Measurements from ENCODE around the gene FAM184A.
A peak's percentile ranks its signal among the peaks of the same experiment; 100 is the strongest.
"Not testable (repeated sequence)": the region's sequence is repeated elsewhere in the genome, so short reads cannot be mapped to it uniquely, and the experiment has no call there.

The FAM184A gene, protein sequence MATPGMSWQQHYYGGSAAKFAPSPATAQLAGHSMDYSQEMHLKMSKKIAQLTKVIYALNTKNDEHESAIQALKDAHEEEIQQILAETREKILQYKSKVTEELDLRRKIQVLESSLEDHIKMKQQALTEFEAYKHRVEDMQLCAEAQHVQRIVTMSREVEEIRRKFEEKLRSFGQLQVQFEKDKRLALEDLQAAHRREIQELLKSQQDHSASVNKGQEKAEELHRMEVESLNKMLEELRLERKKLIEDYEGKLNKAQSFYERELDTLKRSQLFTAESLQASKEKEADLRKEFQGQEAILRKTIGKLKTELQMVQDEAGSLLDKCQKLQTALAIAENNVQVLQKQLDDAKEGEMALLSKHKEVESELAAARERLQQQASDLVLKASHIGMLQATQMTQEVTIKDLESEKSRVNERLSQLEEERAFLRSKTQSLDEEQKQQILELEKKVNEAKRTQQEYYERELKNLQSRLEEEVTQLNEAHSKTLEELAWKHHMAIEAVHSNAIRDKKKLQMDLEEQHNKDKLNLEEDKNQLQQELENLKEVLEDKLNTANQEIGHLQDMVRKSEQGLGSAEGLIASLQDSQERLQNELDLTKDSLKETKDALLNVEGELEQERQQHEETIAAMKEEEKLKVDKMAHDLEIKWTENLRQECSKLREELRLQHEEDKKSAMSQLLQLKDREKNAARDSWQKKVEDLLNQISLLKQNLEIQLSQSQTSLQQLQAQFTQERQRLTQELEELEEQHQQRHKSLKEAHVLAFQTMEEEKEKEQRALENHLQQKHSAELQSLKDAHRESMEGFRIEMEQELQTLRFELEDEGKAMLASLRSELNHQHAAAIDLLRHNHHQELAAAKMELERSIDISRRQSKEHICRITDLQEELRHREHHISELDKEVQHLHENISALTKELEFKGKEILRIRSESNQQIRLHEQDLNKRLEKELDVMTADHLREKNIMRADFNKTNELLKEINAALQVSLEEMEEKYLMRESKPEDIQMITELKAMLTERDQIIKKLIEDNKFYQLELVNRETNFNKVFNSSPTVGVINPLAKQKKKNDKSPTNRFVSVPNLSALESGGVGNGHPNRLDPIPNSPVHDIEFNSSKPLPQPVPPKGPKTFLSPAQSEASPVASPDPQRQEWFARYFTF

DNA sequence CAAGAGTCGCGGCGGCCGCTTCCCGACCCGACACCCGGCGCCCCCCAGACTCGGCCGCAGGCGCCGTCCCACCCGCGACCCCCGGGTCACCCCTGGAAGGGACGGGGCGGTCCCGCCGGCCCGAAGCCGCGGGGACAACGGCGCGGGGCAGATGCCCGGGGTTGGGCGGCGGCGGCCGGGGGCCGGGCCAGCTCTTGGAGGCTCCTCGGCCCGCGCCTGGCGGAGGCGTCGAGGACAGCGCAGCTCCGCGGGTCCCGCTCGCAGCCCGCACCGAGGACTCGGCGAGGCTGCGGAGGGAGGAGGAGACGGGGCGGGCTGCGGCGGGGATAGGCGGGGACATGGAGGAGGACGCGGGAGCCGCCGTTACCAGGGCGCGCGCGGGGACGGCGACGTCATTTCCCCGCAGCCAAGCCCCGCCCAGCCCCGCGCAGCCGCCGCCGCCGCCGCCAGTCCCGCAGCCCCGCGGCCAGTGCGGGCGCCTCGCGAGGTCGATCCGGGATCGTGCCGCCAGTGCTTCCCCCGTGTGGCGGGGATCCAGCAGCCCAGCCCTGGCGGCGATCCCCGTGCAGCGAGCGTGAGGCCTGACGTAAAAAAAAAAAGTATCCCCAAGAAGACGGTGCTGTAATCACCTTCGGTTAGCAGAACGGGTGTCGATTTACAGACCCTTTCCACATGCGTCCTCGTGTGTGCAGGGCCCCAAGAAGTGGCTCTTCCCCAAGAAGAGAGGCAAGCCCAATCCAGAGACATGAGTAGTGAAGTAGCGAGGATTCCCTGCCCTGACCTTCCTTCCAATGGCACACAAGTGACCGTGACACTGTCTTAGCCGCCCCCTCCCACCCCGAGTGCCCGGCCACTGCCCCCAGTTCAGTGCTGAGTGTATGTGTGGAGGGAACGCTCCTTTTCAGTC is at the start of gene FAM184A:
Gene FAM184A (minus strand): TSS at position 289 of the 907 bp plus-strand sequence. CDS start 365 bp downstream, outside the sequence.
- peak within 1 kb of the TSS; percentile 93 for H3K27ac Mint-ChIP-seq
- H3K4me3 Mint-ChIP-seq: peak within 1 kb of the TSS; percentile 85
- H3K4me1 Mint-ChIP-seq (ENCODE audit: low read depth): peaks cover 53% of the 10 kb centered on the region
- DNase-seq: peak; percentile 83
- peaks cover 11% of the 10 kb centered on the region for H3K36me3 Mint-ChIP-seq (ENCODE audit: low read depth)
- no peaks in the 10 kb centered on the region for H3K27me3 Mint-ChIP-seq
- peaks cover 8% of the 10 kb centered on the region for H3K9me3 Mint-ChIP-seq

DNA sequence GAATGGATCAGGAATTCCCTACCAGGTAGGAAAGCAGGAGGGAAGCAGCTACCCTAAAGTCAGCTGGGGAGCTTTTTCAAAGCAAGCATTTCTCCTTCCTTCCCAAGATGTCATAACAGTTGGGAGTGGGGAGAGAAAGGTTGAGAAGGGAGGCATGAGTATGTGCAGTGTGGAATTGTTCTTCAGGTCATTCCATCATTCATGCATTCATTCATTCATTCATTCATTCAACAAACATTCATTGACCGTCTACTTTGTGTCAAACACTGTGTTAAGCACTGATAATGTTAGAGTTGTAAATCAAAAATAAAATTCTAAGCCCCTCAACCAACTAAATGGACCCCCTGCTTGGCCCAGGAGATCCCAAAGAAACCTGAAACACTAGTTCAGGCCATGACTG is 49.2 kb upstream of the FAM184A start:
- H3K4me3 Mint-ChIP-seq: no peak overlapping the region
- H3K9me3 Mint-ChIP-seq: no peaks in the 10 kb centered on the region
- peaks cover 2% of the 10 kb centered on the region for H3K4me1 Mint-ChIP-seq (ENCODE audit: low read depth)
- H3K27ac Mint-ChIP-seq: no peak overlapping the region
- H3K27me3 Mint-ChIP-seq: no peaks in the 10 kb centered on the region
- no peaks in the 10 kb centered on the region for H3K36me3 Mint-ChIP-seq (ENCODE audit: low read depth)
- no peak for DNase-seq

DNA sequence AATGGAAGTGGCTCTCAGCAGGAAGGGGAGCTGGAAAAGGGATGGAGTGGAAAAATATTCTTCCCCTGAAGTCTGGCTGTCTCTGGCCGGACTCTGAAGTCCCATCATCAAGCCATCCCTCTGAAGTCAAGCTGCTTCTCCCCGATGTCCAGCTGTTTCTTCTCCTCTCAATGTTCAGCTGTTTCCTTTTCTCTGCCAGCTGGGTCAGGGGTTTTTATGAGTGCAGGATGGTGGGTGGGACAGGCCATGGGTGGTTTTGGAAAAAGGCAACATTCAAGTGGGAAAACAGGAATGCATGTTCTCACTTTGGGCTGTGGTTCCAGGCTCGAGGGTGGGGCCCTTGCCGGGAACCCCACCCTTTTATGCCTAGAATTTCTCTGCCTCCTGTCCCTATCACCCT is 48.4 kb upstream of the FAM184A start:
- no peak for DNase-seq
- no peaks in the 10 kb centered on the region for H3K27me3 Mint-ChIP-seq
- H3K27ac Mint-ChIP-seq: no peak overlapping the region
- H3K36me3 Mint-ChIP-seq (ENCODE audit: low read depth): no peaks in the 10 kb centered on the region
- H3K4me3 Mint-ChIP-seq: no peak overlapping the region
- no peaks in the 10 kb centered on the region for H3K9me3 Mint-ChIP-seq
- peaks cover 2% of the 10 kb centered on the region for H3K4me1 Mint-ChIP-seq (ENCODE audit: low read depth)

DNA sequence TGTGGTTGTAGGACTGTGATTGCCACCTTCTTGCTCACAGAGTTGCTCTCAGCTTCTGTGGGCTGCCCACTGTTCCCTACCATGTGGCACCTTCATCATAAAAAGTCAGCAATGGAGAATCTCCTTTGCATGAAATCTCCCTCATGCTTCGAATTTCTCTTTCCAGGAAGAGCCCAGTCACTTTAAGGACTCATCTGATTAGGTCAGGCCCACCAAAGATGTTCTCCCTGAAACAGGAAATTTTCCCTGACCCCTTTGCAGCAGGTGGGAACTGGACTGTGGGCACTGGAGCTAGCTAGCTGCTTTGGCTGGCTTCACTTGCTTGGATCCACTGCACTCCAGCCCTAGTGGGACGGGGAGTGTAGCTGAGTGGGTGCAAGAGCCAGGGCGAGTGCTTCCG is 47.7 kb upstream of the FAM184A start:
- Mint-ChIP-seq H3K4me1 (ENCODE audit: low read depth) (peaks cover 2% of the 10 kb centered on the region), H3K9me3 (no peaks in the 10 kb centered on the region), H3K4me3 (no peak overlapping the region), H3K27ac (no peak overlapping the region), H3K27me3 (no peaks in the 10 kb centered on the region), H3K36me3 (ENCODE audit: low read depth) (no peaks in the 10 kb centered on the region)
- DNase-seq: no peak

DNA sequence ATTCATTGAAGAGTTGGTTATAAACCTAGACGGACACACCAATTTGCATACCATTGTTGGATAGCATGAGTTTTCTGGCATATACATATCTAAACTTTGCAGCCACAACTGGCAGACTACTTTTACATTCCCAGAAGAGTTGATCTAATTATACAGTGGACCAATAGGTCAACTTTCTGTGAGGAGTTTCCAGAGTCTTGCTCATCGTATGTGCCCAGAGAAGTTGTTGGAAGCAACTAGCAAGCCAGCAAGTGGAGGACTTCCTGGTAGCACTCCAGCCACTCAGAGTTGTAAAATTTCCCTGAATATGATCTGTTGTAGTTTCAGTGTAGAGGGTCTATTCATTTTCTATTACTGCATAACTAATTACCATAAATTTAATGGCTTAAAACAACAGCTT is 47.1 kb upstream of the FAM184A start:
- peaks cover 2% of the 10 kb centered on the region for H3K4me1 Mint-ChIP-seq (ENCODE audit: low read depth)
- H3K27me3 Mint-ChIP-seq: no peaks in the 10 kb centered on the region
- H3K36me3 Mint-ChIP-seq (ENCODE audit: low read depth): no peaks in the 10 kb centered on the region
- no peaks in the 10 kb centered on the region for H3K9me3 Mint-ChIP-seq
- no peak overlapping the region for H3K4me3 Mint-ChIP-seq
- no peak overlapping the region for H3K27ac Mint-ChIP-seq
- DNase-seq: no peak

DNA sequence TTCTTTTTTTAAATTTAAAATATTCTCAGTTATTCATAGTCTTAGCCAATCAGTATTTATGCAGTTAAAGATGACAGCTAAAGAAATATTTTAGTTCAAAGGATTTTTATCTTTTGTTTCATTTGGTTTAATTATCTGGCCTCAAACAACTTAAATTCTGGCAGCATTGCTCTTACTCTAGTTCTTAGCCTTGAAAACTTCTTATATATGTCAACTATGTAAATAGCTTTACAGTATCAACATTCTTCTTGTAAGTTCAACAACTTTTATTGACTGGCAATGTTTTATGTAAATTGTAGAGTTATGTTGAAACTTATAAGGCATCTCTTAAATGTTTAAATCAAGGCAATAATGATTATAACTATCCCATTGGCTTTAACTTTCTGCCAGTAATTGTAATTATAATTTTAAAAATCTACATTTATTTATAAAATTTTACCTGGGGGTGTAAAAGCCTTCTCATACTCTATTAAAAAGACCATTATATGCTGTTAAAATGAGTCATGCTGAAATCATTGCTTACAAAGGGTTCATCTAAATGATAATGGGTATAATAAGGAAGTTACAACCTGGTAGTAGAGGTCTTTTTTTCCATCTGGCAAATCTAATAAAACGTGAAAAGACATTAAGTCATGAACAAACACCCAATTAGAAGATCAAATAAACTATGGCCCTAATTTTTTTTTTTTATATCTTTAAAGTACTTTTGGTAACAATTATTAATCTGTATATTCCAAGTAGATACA is 45.8 kb upstream of the FAM184A start:
- H3K4me1 Mint-ChIP-seq (ENCODE audit: low read depth): no peaks in the 10 kb centered on the region
- no peak overlapping the region for H3K27ac Mint-ChIP-seq
- DNase-seq: no peak
- H3K36me3 Mint-ChIP-seq (ENCODE audit: low read depth): no peaks in the 10 kb centered on the region
- no peaks in the 10 kb centered on the region for H3K27me3 Mint-ChIP-seq
- no peak overlapping the region for H3K4me3 Mint-ChIP-seq
- H3K9me3 Mint-ChIP-seq: no peaks in the 10 kb centered on the region

DNA sequence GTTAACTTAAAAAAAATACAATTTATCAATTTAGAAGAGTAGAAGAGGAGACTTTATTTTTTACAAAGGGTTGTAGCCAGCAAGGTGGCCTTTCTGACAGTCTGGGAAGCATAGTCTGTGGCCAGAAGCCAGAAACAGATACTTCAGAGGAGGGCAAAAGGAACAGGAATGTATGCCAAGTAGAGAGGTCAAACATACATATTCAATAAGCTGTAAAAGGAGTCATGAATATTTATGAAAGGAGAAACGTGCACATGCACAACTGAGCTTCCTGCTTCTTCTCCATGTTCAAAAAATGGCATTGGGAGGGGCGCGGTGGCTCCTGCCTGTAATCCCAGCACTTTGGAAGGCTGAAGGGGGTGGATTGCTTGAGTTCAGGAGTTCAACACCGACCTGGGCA is 43.9 kb upstream of the FAM184A start:
- Mint-ChIP-seq H3K27ac (no peak overlapping the region), H3K4me1 (ENCODE audit: low read depth) (no peaks in the 10 kb centered on the region), H3K4me3 (no peak overlapping the region), H3K9me3 (no peaks in the 10 kb centered on the region), H3K27me3 (no peaks in the 10 kb centered on the region), H3K36me3 (ENCODE audit: low read depth) (no peaks in the 10 kb centered on the region)
- DNase-seq: no peak

DNA sequence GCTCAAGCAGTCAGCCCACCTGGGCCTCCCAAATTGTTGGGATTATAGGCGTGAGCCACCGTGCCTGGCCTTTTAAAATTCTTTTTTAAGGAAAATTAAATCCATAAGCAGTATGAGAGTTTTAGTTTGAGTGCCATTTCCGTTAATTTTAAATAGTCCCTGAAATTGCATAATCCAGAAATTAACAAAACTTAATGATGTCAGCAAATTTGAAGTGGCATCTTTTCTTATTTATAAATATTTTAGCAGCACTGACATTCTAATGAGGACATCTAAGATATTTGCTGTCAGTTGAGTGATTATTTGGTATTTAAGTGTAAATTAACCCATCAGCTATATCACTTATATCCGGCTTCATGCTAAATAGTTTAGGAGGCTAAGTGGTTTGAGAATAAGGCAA is 42.9 kb upstream of the FAM184A start:
- H3K4me1 Mint-ChIP-seq (ENCODE audit: low read depth): no peaks in the 10 kb centered on the region
- H3K9me3 Mint-ChIP-seq: no peaks in the 10 kb centered on the region
- no peak overlapping the region for H3K4me3 Mint-ChIP-seq
- DNase-seq: no peak
- no peaks in the 10 kb centered on the region for H3K36me3 Mint-ChIP-seq (ENCODE audit: low read depth)
- no peaks in the 10 kb centered on the region for H3K27me3 Mint-ChIP-seq
- H3K27ac Mint-ChIP-seq: no peak overlapping the region

DNA sequence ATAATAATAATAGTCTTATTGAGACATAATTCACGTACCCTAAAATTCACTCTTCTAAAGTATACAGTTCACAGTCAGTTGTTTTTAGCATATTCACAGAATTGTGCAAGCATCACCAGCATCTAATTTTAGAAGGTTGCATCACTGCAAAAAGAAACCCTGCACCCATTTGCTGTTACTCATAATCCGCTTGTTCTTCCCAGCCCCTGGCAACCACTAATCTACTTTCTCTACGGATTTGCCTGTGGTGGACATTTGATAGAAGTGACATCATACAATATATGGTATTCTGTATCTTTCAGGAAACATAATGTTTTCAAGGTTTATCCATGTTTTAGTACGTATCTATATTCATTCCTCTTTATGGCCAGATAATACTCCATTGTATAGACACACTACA is 41.5 kb upstream of the FAM184A start:
- Mint-ChIP-seq H3K4me1 (ENCODE audit: low read depth) (no peaks in the 10 kb centered on the region), H3K4me3 (no peak overlapping the region), H3K27ac (no peak overlapping the region)

DNA sequence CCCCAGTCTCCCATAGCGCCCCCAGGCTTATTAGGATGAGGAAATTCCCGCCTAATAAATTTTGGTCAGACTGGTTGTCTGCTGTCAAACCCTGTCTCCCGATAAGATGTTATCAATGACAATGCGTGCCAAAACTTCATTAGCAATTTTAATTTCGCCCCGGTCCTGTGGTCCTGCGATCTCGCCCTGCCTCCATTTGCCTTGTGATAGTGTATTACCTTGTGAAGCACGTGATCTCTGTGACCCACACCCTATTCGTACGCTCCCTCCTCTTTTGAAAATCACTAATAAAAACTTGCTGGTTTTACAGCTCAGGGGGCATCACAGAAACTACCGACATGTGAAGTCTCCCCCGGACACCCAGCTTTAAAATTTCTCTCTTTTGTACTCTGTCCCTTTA is 40.6 kb upstream of the FAM184A start:
- not testable (repeated sequence) for H3K27ac Mint-ChIP-seq; H3K4me1 Mint-ChIP-seq (ENCODE audit: low read depth); H3K27me3 Mint-ChIP-seq; H3K4me3 Mint-ChIP-seq; H3K36me3 Mint-ChIP-seq (ENCODE audit: low read depth); DNase-seq; H3K9me3 Mint-ChIP-seq

More for the DNA sequence above, 41.5 kb upstream of the FAM184A start:
- no peak for DNase-seq
- Mint-ChIP-seq H3K27me3 (peaks cover 2% of the 10 kb centered on the region), H3K9me3 (no peaks in the 10 kb centered on the region), H3K36me3 (ENCODE audit: low read depth) (no peaks in the 10 kb centered on the region)

DNA sequence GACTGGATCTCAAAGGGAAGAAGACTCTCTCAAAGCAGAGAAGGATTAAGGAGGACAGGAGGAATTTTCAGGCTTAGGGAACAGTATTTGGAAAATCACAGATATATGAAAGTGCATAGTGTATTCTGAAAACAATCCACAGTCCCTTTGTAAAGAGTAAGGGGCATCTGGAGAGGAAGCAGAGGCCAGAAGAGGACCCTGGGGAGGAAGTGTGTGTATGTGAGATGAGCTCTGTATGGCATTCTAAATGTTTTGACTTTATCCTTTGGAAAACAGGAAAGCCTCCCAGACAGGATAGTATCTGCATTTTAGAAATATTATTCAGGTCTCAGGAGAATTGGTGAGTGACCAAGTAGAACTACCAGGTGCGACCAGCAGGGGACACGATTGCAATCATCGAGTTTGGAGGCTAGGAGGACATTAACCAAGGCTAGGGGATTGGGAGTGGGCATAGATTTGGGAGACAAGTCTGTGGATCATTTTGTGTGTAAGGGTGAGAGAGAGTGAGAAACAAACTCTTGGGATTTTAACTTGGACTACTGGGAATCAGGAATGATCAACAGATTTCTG is 38.3 kb upstream of the FAM184A start:
- H3K27ac Mint-ChIP-seq: no peak overlapping the region
- no peaks in the 10 kb centered on the region for H3K36me3 Mint-ChIP-seq (ENCODE audit: low read depth)

DNA sequence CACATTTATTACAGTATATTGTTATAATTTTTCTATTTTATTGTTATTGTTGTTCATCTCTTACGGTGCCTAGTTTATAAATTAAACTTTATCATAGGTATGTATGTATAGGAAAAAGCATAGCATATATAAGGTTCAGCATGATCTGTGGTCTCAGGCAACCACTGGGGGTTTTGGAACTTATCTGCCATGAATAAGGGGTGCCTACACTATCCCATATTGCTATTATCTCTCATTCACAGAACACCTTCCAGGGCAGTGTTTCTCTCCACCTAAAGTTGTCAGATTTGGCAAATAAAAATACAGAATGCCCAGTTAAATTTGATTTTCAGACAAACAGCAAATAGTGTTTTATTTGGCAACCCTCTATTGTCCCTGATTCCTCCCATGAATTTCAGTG is 35.5 kb upstream of the FAM184A start:
- Mint-ChIP-seq H3K27me3 (peaks cover 2% of the 10 kb centered on the region), H3K4me3 (no peak overlapping the region), H3K4me1 (ENCODE audit: low read depth) (peaks cover 17% of the 10 kb centered on the region), H3K9me3 (no peaks in the 10 kb centered on the region), H3K36me3 (ENCODE audit: low read depth) (no peaks in the 10 kb centered on the region), H3K27ac (no peak overlapping the region)
- no peak for DNase-seq

More for the DNA sequence above, 38.3 kb upstream of the FAM184A start:
- peaks cover 2% of the 10 kb centered on the region for H3K27me3 Mint-ChIP-seq
- H3K9me3 Mint-ChIP-seq: no peaks in the 10 kb centered on the region
- no peak overlapping the region for H3K4me3 Mint-ChIP-seq
- no peaks in the 10 kb centered on the region for H3K4me1 Mint-ChIP-seq (ENCODE audit: low read depth)
- DNase-seq: no peak
